ENCODE measurements around the gene RYR2.

DNA sequence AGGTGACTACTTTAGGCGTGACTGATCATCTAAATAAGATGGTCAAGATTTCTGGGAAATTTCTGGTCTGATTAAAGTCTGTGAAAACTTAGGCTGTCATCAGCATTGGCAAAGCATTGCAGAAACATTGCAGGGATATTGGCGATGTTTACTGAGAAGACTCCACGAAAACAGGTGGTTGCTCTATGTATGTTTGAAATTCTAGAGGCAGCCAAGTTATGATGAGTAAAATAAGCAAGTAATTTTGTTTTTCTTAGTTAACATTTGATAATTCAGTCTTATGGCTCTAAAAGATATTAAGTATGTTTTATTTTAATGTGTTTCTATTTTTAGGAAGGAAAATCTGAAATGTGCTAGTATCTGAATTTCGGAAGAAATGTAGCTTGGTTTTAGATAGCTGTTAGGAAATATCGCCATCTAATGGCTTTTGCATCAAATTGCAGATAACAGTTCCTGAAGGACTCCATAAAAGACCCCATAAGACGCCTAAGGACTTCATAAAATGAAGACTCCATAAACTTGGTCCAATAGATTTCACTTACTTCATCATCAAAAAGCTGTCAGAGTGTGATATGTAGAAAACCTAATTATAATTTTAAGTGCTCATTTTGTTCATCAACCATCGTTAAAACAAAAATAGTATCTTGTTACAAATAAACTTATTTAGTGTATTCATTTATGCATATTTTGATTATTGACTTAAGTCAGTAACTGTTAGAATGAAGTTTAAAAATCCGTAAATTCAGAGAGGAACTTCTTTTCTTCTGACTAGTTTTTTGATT, 344.6 kb downstream of the RYR2 start:
- TF ChIP-seq, protein P1, sequence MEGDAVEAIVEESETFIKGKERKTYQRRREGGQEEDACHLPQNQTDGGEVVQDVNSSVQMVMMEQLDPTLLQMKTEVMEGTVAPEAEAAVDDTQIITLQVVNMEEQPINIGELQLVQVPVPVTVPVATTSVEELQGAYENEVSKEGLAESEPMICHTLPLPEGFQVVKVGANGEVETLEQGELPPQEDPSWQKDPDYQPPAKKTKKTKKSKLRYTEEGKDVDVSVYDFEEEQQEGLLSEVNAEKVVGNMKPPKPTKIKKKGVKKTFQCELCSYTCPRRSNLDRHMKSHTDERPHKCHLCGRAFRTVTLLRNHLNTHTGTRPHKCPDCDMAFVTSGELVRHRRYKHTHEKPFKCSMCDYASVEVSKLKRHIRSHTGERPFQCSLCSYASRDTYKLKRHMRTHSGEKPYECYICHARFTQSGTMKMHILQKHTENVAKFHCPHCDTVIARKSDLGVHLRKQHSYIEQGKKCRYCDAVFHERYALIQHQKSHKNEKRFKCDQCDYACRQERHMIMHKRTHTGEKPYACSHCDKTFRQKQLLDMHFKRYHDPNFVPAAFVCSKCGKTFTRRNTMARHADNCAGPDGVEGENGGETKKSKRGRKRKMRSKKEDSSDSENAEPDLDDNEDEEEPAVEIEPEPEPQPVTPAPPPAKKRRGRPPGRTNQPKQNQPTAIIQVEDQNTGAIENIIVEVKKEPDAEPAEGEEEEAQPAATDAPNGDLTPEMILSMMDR (IDR thresholded peaks at IDR 0.05; ENCODE audit: poor library complexity): peak; percentile 70
- TF ChIP-seq EZH2 (IDR thresholded peaks at IDR 0.05; ENCODE audit: borderline replicate concordance): no peak

All from hepatocyte (in vitro differentiated cells).